Pancreas (tissue), 10 donors: Measurements from ENCODE around the gene CALM3. TPM values are rescaled to one million over a fixed set of nuclear protein-coding genes. Genes with fewer than 3 reads are reported as not detected.
A peak's percentile ranks its signal among the peaks of the same experiment; 100 is the strongest.

Experiments
- ATAC-seq, 4 donors: fragments of 200-7000 bp; cut with Tn5 transposase; one replicate each; pipeline versions ENCODE4 v1.8.0 to v1.9.1; 2020; ENCODE audit warnings: mild to moderate bottlenecking in 4 of 4, moderate library complexity in 4 of 4
- DNase-seq, 6 donors: peaks; one replicate each; pipeline ENCODE4 v3.0.0-alpha.2; 2020
- FAIRE-seq: peaks from 2 replicates; lab custom pipeline; 2012; peaks lifted over from hg19 to GRCh38; lab: Jason Lieb, UNC
- H3K27ac ChIP-seq, 4 donors: fragments of 200-600 bp; sonication (generic); 1 replicate in 3 of 4; 2 replicates in 1 of 4; pipeline versions ENCODE4 v1.5.0 to v1.8.0; 2020
- H3K27me3 ChIP-seq, 4 donors: fragments of 200-600 bp; one replicate each; pipeline ENCODE4 v1.8.0; 2021
- H3K36me3 ChIP-seq, 3 donors: fragments of 200-600 bp; sonication (generic) in 1 of 3; one replicate each; pipeline versions ENCODE4 v1.5.0 to v1.8.0; 2020 to 2021
- H3K4me1 ChIP-seq, 3 donors: fragments of 200-600 bp; one replicate each; pipeline ENCODE4 v1.8.0; 2021
- H3K4me3 ChIP-seq, 4 donors: fragments of 200-600 bp; sonication (generic) in 2 of 4; one replicate each; pipeline versions ENCODE4 v1.5.0 to v1.8.0; 2020 to 2021
- H3K9me3 ChIP-seq, 4 donors: fragments of 200-600 bp; one replicate each; pipeline ENCODE4 v1.8.0; 2021
- whole genome bisulfite sequencing, 2 donors: extraction: QIAGEN DNeasy Blood & Tissue Kit; methylation state at CpG; one replicate each; pipeline ENCODE4 v1.1.7; 2013; 5-methylcytosine and 5-hydroxymethylcytosine counted together
- intact Hi-C, 3 donors: fragments of 100-400 bp; cut with DNase I; formaldehyde crosslinking; loops; one replicate each; pipeline versions ENCODE4 v1.11.1 to v1.14.2; 2022
- polyA plus RNA-seq, 2 donors: library from polyadenylated mRNA; stranded (reverse); fragments of 200-250 nt; gene quantifications; one replicate each; pipeline ENCODE4 v1.2.3, GENCODE V29; 2013
- total RNA-seq, 6 donors: library from RNA; stranded (reverse); fragmentation: NEBNext Ultra II Directional in 4 of 6; extraction: Animal tissue kit (Norgen Biotek cat#: 25700) in 4 of 6; gene quantifications; one replicate each; pipeline versions ENCODE4 v1.2.1 to v1.2.4, GENCODE V29; 2021 to 2023
- TF ChIP-seq, protein P1 (sequence below), 4 donors: fragments of 200-600 bp; sonication (generic) in 3 of 4; IDR thresholded peaks; one replicate each; pipeline versions ENCODE4 v1.5.0 to v1.8.0; 2021; ENCODE audit warnings: antibody characterized with exemption in 4 of 4
- donor health status: healthy with polysubstance abuse.
- donor health status: DM: no; HTN: no; CAD: no; lungs with moderate emphysema.
- donor health status: DM: no; HTN: no; CAD: no.
- donor health status: control.
- donor health status: control.
- donor health status: Bipolar disorder and iron deficiency.
- donor health status: DM: yes; HTN: yes; CAD: no.
- donor health status: DM: no; HTN: no; CAD: no.
- donor health status: DM: no; HTN: no; CAD: no.
- donor health status: DM: yes; HTN: yes; CAD: no.

CALM3 gene
- total and polyA plus RNA-seq, 8 donors, result 59.6 to 127 (median 89.8) TPM

DNA sequence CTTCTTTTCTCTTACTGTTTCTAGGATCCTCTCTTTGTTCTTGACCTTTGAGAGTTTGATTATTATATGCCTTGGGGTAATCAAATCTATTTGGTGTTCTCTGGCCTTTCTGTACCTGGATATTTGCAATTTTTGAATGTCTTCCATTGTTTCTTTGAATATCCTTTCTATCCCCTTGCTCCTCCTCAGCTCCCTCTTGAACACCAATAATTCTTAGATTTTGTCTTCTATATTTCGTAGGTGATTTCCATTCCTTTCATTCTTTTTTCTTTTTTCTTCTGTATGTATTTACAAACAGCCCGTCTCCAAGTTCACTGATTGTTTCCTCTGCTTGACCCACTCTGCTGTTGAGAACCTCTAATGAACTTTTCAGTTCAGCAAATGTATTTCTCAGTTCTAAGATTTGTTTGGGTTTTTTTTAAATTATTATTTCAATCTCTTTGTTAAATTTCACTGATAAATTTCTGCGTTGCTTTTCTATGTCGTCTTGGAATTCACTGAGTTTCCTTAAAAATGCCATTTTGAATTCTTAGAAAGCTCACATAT lies 2.7 kb upstream of the CALM3 start:
- ATAC-seq, result no peak
- TF ChIP-seq, protein P1, sequence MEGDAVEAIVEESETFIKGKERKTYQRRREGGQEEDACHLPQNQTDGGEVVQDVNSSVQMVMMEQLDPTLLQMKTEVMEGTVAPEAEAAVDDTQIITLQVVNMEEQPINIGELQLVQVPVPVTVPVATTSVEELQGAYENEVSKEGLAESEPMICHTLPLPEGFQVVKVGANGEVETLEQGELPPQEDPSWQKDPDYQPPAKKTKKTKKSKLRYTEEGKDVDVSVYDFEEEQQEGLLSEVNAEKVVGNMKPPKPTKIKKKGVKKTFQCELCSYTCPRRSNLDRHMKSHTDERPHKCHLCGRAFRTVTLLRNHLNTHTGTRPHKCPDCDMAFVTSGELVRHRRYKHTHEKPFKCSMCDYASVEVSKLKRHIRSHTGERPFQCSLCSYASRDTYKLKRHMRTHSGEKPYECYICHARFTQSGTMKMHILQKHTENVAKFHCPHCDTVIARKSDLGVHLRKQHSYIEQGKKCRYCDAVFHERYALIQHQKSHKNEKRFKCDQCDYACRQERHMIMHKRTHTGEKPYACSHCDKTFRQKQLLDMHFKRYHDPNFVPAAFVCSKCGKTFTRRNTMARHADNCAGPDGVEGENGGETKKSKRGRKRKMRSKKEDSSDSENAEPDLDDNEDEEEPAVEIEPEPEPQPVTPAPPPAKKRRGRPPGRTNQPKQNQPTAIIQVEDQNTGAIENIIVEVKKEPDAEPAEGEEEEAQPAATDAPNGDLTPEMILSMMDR (IDR thresholded peaks at IDR 0.05), result no peak
- Histone ChIP-seq H3K36me3 (no peaks in the 10 kb centered on the region), H3K27me3 (no peaks in the 10 kb centered on the region), H3K4me3 (no peak overlapping the region), H3K9me3 (no peaks in the 10 kb centered on the region), H3K27ac (no peak overlapping the region), H3K4me1 (peaks cover 3 to 7% (median 6%) of the 10 kb centered on the region in 3 donors)
- FAIRE-seq, result no peak
- no peak for DNase-seq
- intact Hi-C loops, result no loop called here
- 92 to 98% methylated on average over 4 of the region's 4 CpGs for WGBS, 2 donors

DNA sequence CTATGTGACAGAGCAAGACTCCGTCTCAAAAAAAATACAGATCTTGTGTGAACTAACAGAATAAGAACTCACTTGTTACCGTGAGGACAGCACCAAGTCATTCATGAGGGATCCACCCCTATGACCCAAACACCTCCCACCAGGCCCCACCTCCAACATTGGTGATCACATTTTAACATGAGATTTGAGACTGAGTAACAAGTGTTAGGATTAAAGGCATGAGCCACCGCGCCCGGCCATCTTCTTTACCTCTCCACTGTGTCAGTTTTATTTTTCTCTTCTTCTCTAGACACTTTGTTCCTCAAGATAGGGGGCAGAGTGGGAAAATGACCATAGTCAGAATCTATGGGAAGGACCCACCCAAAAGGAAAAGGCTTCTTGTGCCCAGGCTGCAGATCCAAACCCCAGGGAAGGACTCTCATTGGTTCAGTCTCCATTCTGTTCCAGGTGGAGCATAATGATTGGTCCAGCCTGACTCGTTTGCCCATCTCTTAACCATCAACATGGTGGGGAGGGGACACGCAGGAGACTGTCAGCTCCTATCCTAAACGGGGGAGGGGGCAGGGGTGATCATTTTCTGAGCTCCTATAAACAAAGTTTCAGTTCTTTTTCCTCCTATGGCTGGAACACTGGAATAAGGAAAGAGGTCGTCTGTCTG lies 1.3 kb upstream of the CALM3 start:
- TF ChIP-seq, protein P1 (IDR thresholded peaks at IDR 0.05), result no peak
- Histone ChIP-seq H3K4me3 (peak overlapping the region; percentile 43 to 100 (median 94)), H3K27ac (peak overlapping the region; percentile 98 to 100 (median 100)), H3K4me1 (peaks cover 10 to 18% (median 15%) of the 10 kb centered on the region in 3 donors), H3K9me3 (no peaks in the 10 kb centered on the region), H3K27me3 (no peaks in the 10 kb centered on the region), H3K36me3 (no peaks in the 10 kb centered on the region)
- FAIRE-seq, result no peak
- peak in 1 of 6 donors; percentile 15 for DNase-seq
- WGBS, 2 donors, result 65 to 70% methylated on average over 9 of the region's 9 CpGs
- no peak for ATAC-seq
- intact Hi-C loops, result no loop called here

DNA sequence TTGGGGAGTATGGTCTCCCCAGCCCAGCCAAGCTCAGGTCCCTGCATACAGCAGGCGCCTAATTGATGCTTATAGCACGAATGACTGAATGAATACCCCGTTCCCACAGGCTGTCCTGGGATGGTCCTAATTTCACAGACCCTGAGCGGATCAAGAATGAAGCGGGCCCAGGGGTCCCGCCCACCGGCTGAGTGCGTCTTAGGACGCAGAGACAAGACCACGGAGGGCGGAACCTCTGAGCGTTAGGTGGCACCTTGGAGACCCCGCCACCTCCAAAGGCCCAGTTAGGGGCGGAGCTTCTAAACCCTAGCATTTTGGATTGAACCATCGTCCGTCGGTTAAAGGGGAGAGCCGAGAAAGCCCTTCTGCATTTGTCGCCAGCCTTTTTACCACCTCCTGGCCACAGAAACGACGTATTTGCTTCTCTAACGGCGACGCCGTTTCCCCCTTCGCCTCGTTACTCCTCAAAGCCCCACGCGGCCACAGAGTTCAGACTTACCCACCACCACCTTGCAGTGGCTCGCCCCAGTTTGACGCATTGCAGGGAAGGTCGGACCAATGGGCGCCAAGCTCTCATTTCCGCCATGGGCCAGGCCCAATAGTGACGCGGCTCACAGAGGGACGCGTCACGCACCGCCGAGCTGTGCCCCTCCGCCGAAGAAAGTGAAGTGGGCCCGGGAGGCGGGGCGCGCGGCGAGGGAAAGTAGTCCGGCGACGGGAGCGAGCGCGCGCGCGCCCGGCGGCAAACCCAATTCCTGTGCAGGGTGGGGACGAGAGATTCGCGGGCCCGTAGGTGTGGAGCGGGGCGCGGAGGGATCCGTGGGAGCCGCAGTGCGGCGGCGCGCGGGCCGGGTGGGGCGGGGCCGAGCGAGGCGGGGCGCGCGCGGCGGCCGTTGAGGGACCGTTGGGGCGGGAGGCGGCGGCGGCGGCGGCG lies 479 bp upstream of the CALM3 start:
- intact Hi-C loops, result no loop called here
- Histone ChIP-seq H3K36me3 (peaks cover 0 to 3% (median 0%) of the 10 kb centered on the region in 3 donors), H3K4me1 (peaks cover 10 to 18% (median 15%) of the 10 kb centered on the region in 3 donors), H3K27ac (peak overlapping the region; percentile 98 to 100 (median 100)), H3K9me3 (no peaks in the 10 kb centered on the region), H3K4me3 (peak overlapping the region; percentile 43 to 100 (median 94)), H3K27me3 (no peaks in the 10 kb centered on the region)
- FAIRE-seq (no peak), ATAC-seq (peak; percentile 82 to 89 (median 87)), DNase-seq (peak; percentile 94 to 98 (median 98))
- 1% methylated on average over 74 to 93 of the region's 93 CpGs for WGBS, 2 donors
- TF ChIP-seq, protein P1 (IDR thresholded peaks at IDR 0.05), result no peak

DNA sequence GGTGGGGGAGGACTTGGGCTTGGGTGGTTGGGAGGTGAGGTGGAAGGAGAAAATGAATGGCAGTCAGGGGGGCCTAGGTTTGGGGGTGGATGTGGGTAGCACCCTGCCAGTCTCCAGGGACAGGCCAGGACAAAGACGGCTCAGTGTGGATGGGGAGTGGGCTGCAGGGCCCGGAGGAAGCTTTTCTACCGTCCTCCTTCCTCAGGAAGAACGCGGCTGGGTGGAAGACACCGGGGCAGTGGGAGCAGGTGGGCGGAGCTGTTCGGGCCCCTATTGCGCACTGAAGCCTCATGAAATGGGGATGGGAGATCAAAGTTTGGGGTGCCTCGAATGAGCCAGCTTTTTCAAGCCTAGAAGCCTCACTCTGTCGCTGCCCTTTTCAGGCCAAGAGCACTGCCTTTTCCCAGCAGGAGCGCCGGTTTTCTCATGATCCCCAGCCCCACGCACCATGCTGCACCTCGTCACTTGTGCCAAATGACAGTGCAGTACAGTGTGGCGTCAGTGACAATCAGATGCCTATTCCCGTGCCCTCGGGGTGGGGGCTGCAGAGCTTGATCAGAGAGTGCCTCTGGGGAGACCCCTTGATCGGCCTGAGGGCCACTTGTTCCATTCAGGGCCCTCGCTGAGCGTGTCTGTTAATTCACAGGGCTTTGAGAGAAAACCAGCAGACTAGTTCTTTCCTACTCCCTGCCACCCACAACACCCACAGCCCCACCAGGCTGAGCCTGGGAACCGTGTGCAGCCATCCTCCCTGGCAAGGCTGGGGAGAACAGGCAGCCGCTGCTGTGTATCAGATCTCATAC lies 1.5 kb downstream of the CALM3 start:
- no peak for FAIRE-seq
- Histone ChIP-seq H3K36me3 (peaks cover 0 to 21% (median 7%) of the 10 kb centered on the region in 3 donors), H3K9me3 (no peaks in the 10 kb centered on the region), H3K27me3 (no peaks in the 10 kb centered on the region), H3K27ac (peak overlapping the region; percentile 34 to 100 (median 86)), H3K4me1 (peaks cover 10 to 18% (median 15%) of the 10 kb centered on the region in 3 donors), H3K4me3 (peak overlapping the region; percentile 18 to 100 (median 94))
- intact Hi-C loops, result no loop called here
- WGBS, 2 donors, result 2 to 4% methylated on average over 23 of the region's 23 CpGs
- peak in 3 of 6 donors; percentile 39 to 76 (median 44) for DNase-seq
- TF ChIP-seq, protein P1 (IDR thresholded peaks at IDR 0.05), result no peak
- ATAC-seq, result peak; percentile 1 to 6 (median 4)
